Stimulated activated CD8-positive, alpha-beta memory T cell treated with anti-CD3 and anti-CD28 coated beads, Interleukin-7, amount 100 ng/mL, for 1 hour (primary cell): Measurements from ENCODE around the gene DSP.

Source experiments
- DNase-seq, 2 donors: peaks; one replicate each; pipeline ENCODE4 v3.0.0-alpha.2; 2020; ENCODE audit warnings: low read depth in 2 of 2

Gene DSP

DNA sequence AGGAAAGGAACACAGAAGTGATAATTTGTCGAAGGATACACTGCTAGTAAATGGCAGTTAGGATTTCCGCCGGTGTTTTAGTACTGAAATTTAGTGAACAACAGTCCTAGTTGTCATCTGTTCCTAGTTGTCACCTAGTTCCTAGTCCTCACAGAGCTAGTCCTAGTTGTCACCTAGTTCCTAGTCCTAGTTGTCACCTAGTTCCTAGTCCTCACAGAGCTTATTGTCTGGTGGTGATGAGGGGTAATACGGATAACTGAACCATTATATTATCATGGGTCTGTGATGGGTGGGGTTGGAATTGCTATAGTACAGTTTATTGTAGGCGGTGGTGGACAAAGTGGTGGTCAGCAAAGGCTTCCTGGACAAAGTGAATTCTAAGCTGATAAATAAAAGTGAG is 50.3 kb downstream of the DSP start:
- DNase-seq = no peak

DNA sequence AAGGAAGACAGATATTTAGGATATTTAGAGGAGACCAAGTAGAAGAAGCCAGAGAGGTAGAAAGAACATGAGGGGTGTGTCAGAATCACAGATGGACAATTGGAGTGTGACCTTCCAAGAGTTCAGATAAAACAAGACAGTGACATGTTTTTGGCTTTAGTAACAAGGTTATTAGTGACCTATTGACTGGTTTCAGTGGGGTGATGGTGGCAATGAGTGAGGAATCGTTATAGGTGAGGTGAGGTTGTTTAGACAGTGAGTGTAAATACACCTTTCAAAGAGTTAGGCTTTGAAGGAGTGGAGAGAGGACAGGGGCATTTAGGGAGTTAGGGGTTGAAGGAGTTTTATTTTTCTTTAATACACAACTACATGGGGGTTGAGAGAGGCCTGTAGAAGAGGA is 51.8 kb downstream of the DSP start:
- no peak for DNase-seq

DNA sequence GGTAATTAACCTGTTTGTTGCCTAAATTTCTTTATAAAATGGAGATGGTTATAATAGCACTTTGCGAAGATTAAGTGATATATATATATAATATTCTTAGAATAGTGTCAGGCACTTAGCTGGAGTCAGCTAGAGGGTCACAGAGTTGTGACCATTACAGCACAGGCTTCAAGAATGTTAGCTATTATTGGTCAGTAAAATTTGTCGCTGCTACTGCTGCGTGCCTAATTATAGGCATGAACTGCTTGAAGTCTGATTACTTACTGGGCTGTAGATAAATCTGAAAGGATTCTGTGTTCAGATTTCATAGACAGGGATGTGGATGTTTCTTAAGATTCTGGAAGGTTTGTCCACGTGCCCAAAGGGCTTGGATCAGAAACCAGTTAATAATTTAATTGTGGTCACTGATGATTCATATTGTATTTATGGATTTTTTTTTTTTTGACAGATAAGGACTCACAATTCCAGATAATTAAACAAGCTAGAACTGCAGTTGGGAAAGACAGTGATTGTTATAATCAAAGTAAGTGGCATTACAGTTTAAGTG is 53.2 kb downstream of the DSP start:
- DNase-seq = no peak

DNA sequence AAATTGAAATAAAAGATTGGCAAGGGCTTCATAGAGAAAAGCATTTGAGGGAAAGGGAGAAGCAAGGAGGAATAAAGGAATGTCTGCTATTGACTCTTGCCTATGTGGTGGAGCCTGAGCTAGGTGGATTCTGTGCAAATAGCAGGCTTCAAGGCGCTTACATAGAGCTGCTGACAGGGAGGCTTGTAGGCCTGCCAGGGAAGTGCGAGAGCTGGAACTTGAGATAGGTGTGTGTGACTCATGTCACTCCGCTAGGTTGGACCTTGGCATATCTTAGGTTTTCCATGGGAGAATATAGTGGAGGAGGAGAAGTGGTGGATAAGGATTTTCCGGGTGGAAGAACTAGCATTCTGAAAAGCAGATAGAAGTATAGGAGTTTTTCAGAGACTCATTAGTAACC is 62.5 kb downstream of the DSP start:
- no peak for DNase-seq

DNA sequence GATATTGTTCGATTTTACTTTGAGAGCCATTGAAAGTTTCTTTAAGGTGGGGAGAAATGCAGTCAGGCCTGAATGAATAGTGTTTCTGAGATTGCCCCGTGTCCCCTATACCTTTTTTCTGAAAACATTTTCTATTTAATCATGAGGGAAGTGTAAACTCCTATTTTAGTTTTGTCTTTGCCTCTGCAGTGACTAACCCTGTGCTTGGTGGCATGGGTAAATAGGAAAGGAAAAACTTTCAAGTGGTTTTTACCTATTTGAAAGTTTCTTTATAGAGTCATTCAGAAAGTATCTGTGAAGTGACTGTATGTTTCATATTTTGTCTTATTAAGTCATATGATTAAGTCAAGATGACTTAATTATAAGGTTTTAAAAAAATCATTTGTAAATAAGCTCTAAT is 63.0 kb downstream of the DSP start:
- no peak for DNase-seq

DNA sequence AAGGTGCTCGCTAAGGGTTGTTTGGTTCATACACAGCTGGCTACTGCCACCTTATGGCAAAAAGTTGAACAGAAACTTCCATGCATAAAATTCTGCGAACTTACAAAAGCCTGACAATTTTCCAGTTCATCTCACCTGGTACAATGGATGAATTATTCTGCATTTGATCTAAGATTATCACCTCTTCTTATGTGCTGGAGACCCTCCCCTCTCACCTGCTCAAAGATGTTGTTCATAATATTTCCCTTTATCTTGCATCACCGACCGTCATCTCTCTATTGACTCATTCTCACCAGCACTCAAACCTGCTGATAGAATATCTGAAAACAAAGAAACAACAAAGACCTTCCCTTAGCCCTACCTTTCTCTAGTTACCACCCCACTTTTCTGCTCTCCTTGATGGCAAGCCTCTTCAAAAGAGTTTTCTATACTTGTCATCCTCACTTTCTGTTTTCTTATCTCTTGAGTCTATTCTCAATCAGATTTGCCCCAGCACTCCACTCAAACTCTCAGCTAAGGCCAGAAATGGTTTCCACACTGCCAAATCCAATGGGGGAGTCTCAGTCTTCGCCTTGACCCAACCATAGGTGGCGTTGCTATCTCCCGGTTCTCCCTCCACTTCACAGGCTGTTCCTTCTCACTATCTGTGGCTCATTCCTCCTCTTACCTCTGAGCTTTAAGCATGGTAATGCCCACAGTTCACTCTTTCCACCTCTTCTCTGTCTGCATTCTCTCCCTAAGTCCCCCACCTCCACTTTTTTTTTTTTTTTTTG is 74.3 kb downstream of the DSP start:
- DNase-seq = no peak

DNA sequence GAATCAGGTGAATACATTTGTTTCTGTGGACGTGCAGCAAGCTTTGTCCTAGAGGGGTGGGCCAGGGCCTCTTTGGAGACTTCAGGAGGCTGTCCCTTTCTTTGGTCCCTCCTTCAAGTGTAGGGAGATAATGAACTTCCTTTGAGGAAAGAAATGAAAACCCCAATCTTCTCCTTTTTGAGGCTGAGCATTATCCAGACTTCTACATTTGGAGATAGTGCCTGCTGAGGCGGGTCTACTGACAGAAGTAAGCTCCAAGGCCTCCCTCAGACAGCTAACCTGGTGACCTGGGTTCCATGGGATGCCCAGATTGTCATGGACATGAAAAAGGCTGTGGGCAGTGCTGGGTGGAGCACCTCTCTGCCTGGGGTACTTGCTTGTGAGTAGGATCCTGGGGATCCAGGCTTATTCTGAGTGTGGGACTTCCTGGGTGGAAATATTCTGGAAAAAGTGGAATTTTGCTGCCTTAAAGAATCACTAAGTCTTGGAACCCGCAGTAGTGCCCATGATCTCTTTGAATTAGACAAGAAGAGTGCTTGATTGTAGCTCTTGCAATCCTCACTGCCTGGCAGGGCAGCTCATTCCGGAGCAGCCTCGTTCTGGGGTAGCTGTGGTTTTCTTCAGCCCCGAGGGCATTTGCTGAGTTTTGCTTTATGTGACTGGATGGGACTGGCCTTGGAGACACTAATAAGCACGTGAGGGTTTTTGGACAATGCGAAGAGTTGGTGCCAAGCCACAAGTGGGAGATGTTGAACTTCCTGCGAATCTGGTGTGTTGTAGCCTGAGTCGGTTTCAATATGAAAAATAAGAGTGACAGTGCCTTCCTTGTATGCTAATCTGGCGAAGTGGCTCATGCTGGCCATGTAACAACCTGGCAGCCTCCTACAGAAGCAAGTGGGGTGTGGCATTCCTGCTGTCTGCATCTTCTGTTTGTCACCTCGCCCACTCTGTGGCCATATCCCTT is 76.6 kb downstream of the DSP start:
- no peak for DNase-seq

DNA sequence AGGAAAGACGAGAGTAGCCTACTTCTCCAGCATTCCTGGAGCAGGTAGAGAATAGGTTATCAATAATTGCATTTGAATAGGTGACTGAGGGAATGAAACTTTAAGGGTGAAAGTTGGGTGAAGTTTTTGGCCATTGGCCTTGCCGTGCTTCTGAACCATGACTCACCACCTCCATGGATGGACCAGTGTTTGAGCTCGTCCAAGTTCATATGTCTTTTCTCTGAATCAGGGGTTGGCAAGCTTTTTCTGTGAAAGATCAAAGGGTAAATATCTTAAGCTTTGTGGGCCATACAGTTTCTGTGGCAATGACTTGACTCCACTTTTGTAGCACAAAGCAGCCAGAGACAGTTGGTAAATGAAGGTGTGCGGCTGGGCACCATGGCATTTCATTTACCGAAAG is 80.3 kb downstream of the DSP start:
- DNase-seq = no peak

DNA sequence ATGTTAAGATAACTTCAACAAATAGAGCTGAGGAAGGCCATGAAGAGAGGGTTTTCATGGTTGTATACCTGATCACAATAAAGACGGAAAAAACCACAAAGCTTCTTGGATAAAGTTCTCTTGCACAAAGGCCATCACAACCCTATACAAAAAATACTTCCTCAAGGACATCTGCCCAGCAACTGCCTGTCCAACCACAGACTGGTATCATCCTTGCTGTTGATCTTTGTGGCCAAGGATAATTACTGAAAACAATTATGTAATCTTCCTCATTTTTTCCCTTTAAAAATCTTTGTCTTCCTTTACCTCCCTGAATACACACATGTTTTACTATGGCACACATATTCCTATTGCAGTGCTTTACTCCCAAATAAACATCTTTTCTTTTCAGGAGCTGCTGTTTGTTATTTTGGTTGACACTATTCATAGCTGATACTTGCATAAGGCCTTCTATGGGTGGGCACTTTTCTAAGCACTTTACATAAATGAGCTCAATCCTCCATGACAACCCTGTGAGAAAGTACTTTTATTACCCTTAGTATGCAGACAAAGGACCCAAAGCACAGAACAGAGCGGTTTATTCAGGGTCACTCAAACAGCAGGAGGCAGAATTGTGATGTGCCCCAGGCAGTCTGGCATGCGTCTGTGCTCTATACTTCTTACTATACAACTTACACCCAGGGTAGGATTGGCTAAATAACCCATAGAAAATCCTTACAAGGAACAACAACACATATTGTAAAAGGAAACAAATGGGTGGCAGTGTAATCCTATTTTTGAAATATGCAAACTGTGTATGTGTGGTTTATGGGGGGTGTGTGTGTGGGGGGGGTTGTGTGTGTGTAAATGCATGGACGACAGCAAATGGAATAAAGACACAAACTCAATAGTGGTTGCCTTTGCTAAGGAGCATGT is 83.6 kb downstream of the DSP start:
- DNase-seq = no peak

DNA sequence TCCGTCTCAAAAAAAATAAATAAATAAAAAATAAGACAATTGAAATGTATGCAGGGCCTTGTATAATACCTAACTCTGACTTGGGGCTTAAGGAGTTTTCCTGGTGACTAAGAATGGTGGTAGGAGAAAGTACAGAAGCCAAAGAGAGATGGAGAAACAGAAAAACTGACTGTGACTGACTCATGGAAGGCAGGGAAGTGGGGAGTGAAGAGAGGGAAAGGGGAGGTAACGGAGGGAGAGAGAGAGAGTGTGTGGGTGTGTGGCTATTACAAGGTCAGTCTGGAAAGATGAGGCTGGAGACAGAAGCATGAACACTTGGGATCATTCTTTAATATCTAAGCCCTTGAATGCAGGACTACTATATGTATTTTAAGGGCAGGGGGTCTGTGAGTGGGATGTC is 87.0 kb downstream of the DSP start:
- DNase-seq = no peak

DNA sequence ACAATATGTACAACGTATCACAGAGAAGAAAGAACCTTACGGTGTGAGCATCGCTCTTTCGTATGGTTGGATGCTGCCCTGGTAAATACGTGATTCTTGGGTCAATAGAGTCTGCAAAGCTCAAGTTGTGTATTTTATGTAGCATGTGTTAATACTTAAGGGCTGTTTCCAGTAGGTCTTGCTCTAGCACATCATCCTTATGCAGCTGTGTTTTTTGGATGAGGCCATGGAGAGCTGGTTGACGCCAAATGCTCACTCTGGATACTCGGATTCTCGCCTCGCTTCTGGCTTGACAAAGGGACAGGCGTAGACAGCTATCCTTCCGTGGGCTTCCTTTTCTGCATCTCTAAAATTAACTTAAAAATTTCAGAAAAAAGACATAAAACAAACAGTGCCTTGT is 87.4 kb downstream of the DSP start:
- no peak for DNase-seq

DNA sequence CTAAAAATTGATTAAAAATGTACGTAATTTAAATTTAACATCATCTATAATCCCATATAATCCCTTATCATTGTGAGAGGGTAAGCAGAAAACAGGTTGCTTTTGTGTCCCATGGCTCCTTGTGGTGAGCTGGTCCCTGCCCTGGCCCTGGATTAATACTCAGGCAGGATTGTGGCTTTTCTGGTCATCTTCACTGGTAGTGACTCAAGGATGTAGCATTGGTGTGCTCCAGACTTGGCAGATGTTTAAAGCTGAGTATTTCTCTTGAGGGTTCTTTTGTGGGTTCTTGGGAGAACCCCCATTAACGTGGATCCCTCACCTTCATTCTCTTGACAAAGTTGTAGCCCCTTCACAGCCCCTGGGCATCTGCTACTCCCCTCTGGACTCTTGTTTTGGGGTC is 87.8 kb downstream of the DSP start:
- no peak for DNase-seq

DNA sequence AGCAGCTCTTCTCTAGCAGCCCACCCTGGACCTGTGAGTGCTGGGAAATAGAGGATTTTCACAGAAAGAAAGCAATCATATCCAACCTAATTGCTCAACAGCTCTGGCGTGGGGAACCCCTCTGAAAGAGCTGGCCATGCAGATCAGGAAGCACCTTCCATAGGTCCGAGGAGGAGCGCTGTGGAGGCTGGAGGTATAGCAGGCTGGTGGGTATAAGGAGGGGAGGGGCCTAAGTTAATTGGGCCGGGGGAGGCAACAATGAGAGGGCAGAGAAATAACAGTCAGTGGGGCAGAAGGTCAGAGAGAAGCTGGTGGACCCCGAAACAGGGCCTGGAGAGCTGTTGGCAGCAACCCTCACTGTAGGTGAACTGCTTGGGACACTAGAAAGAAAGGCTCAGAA is 89.3 kb downstream of the DSP start:
- DNase-seq = no peak

DNA sequence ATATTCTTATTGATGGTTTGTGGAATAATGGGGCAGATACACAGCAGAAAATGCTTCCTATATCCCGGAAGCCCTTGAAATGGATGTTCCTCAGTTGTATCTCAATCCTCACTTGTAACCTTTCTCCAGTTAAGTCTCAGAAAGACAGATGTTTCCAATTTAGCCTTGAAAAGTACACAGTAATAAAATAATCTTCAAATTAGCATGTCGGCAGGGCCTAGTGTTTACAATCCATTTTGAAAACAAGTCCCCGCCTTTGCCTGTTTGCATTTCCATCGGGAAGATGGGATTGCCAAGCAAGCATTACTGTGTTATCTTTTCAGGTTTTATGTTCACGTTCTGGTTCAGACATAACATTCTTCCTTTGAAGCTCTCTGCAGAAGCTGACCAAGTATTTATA is 90.0 kb downstream of the DSP start:
- DNase-seq = no peak

DNA sequence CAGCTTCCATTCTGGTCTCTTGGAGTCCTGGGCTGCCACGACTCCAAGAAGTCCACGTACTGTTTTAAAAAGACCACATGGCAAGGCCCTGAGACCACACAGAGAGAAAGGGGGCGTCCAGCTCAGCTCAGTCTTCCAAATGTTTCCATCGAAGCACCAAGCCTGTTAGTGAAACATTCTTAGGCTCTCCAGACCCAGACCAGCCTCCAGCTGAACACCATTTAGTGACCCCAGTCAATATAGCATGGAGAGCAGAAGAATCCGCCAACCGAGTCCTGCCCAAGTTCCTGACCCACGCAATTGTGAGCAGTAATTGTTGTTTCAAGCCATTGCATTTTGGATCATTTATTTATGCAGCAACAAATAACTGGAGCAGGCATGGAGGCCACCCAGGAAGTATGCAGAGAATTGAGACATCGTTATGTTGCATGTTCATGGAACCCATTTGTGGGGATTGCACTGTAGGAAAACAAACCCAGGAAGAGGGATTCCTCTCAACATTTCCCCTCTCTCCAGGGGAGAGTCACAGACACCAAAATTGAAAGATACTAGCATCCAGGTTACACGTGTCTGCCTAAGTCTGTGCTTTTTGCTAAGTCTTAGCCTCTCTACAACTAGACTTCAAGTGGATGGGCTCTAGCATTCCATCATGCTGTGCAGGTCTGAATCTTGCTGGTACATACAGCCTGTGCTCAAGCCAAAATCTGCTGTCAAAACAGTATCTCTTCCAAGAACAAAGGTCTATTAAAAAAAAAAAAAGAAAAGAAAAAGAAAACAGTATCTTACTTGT is 91.2 kb downstream of the DSP start:
- DNase-seq = no peak

DNA sequence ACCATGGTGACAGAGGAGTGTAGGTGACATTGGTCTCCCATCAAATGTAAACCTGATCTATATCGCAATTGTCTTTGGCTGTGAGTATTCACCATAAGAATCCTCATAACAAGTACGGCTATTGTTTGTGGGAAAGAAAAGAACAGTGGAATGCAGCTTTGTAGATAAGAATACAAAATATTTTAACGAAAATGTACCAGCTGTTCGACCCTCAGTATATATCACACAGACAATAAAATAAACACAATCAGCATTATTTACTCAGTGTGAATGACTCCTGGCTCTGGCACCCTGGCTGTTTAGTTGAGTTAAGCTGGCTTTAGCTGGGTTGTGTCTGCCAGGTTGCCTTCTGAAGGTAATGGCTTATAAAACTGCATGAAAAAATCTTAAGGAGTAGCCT is 91.9 kb downstream of the DSP start:
- DNase-seq = no peak

DNA sequence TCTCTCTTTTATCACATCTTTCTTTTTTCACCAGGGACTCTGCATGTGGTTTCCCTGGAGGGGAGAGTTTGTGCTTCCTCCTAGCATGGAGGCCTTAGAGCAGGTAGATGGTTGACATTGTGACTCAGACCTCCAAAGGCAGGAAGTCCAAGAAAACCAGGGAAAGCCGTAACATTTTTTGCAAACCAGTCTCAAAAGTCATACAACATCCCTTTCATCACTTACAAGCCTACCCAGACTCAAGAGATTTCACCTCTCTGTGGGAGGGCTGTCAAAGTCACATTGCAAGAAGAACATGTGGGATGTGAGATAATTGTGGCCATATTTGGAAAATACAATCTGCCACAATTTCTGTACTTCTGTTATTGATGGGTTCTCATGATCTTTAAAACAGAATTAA is 94.7 kb downstream of the DSP start:
- DNase-seq = no peak
